Endothelial cell of umbilical vein (primary cell): Measurements from ENCODE around the gene SYNPR. TPM values are rescaled to one million over a fixed set of nuclear protein-coding genes. Genes with fewer than 3 reads are reported as not detected.

ENCODE experiments used
- BruUV-seq: library from RNA; stranded (reverse); fragments of 400-500 nt; replicated peaks from 2 replicates; lab custom pipeline; 2021; lab: Mats Ljungman, UMichigan
- CTCF ChIA-PET: fragments of 300-600, 350-600 bp; sonication (Branson Sonifier 250); formaldehyde crosslinking; loops from one replicate; lab custom pipeline; 2021; ENCODE audit warnings: antibody characterized with exemption, inconsistent platforms; lab: Charles Lee
- POLR2A ChIA-PET: fragments of 300-600, 350-600 bp; sonication (Branson Sonifier 250); formaldehyde crosslinking; loops from one replicate; lab custom pipeline; 2021; ENCODE audit warnings: antibody characterized with exemption, inconsistent platforms; lab: Charles Lee
- DNase-seq: peaks from one replicate; pipeline ENCODE4 v3.0.0-alpha.2; 2011; ENCODE audit warnings: low read depth, low spot score
- FAIRE-seq: peaks from 2 replicates; lab custom pipeline; 2011; peaks lifted over from hg19 to GRCh38; lab: Jason Lieb, UNC
- H2AFZ ChIP-seq: 2 replicates; pipeline ENCODE4 v1.6.0; 2012; ENCODE audit warnings: low read depth, low read length, control low read depth, inconsistent platforms
- H3K27ac ChIP-seq: 2 replicates; pipeline ENCODE4 v1.5.1; 2011; ENCODE audit warnings: low read depth, mild to moderate bottlenecking, control low read depth, low read length, moderate library complexity; ENCODE audit not compliant: insufficient read depth
- H3K27me3 ChIP-seq, 2 experiments: 2 replicates each; pipeline versions ENCODE4 v1.6.0 to v1.6.1; 2011; ENCODE audit warnings: low read length in 2 of 2, mixed read lengths in 1 of 2; ENCODE audit not compliant: control insufficient read depth in 2 of 2, insufficient read depth in 2 of 2
- H3K36me3 ChIP-seq, 2 experiments: 2 replicates in 1 of 2; 3 replicates in 1 of 2; pipeline ENCODE4 v1.5.1; 2011; ENCODE audit warnings: low read length in 2 of 2, mild to moderate bottlenecking in 1 of 2, moderate library complexity in 1 of 2; ENCODE audit not compliant: control insufficient read depth in 2 of 2, insufficient read depth in 2 of 2; ENCODE audit errors: extremely low read depth in 1 of 2
- H3K4me1 ChIP-seq: 3 replicates; pipeline ENCODE4 v1.5.1; 2011; ENCODE audit warnings: mild to moderate bottlenecking, low read length; ENCODE audit not compliant: control insufficient read depth, insufficient read depth; ENCODE audit errors: extremely low read depth
- H3K4me2 ChIP-seq: 2 replicates; pipeline ENCODE4 v1.6.1; 2011; ENCODE audit warnings: low read length, control low read depth, mixed read lengths; ENCODE audit not compliant: insufficient read depth
- H3K4me3 ChIP-seq, 3 experiments: fragments of 200-600 bp in 1 of 3; sonication (generic), shearing (Covaris generic) in 1 of 3; replicated peaks in 1 of 3; 2 replicates each; pipeline ENCODE4 v1.5.1; 2011 to 2016; ENCODE audit warnings: control low read depth in 3 of 3, low read length in 3 of 3, mild to moderate bottlenecking in 2 of 3, inconsistent platforms in 1 of 3, low read depth in 1 of 3, moderate library complexity in 1 of 3; ENCODE audit not compliant: insufficient read depth in 1 of 3
- H3K79me2 ChIP-seq: 2 replicates; pipeline ENCODE4 v1.6.0; 2012; ENCODE audit warnings: low read length, inconsistent platforms; ENCODE audit not compliant: control insufficient read depth, insufficient read depth
- H3K9ac ChIP-seq: replicated peaks from 2 replicates; pipeline ENCODE3; 2011; ENCODE audit warnings: low read length, control low read depth; ENCODE audit not compliant: insufficient read depth; ENCODE audit errors: extremely low read depth
- H3K9me1 ChIP-seq: replicated peaks from 3 replicates; pipeline ENCODE4 v1.6.0; 2011; ENCODE audit warnings: mild to moderate bottlenecking, low read length; ENCODE audit not compliant: control insufficient read depth, insufficient read depth; ENCODE audit errors: extremely low read depth
- H3K9me3 ChIP-seq: replicated peaks from 2 replicates; pipeline ENCODE4 v1.5.1; 2012; ENCODE audit warnings: low read length, inconsistent platforms; ENCODE audit not compliant: control insufficient read depth, insufficient read depth
- H4K20me1 ChIP-seq: replicated peaks from 2 replicates; pipeline ENCODE3; 2011; ENCODE audit warnings: mild to moderate bottlenecking, low read length; ENCODE audit not compliant: control insufficient read depth, insufficient read depth; ENCODE audit errors: extremely low read depth
- EZH2 ChIP-seq: IDR thresholded peaks from 2 replicates; pipeline ENCODE4 v1.6.1; 2012; ENCODE audit warnings: borderline replicate concordance, low read depth, mild to moderate bottlenecking, moderate library complexity, low read length, inconsistent platforms; ENCODE audit not compliant: severe bottlenecking
- FOS ChIP-seq: IDR thresholded peaks from 2 replicates; pipeline ENCODE4 v1.6.1; 2011; ENCODE audit warnings: mild to moderate bottlenecking, low read length, moderate library complexity, borderline replicate concordance; ENCODE audit not compliant: insufficient read depth
- GATA2 ChIP-seq: IDR thresholded peaks from 2 replicates; pipeline ENCODE4 v1.7.0; 2011; ENCODE audit warnings: low read depth, mild to moderate bottlenecking, moderate library complexity, mixed read lengths, low read length; ENCODE audit not compliant: insufficient read length, insufficient read depth
- JUN ChIP-seq: IDR thresholded peaks from 2 replicates; pipeline ENCODE4 v1.6.1; 2011; ENCODE audit warnings: borderline replicate concordance, low read depth; ENCODE audit not compliant: insufficient read length, insufficient read depth
- MYC ChIP-seq: IDR thresholded peaks from one replicate; pipeline ENCODE4 v1.6.1; 2011; ENCODE audit warnings: mild to moderate bottlenecking, low read depth, low read length
- POLR2A ChIP-seq: IDR thresholded peaks from 2 replicates; pipeline ENCODE4 v1.6.1; 2012; ENCODE audit warnings: low read depth, mild to moderate bottlenecking, control low read depth, low read length
- POLR2AphosphoS5 ChIP-seq: IDR thresholded peaks from 2 replicates; pipeline ENCODE4 v1.6.1; 2012; ENCODE audit warnings: low read depth, mild to moderate bottlenecking, control low read depth, low read length, moderate library complexity; ENCODE audit not compliant: insufficient read depth
- dilution Hi-C: fragments of 300-500 bp; cut with MboI; formaldehyde crosslinking; loops from one replicate; pipeline ENCODE4 v1.15.0; 2019; ENCODE audit warnings: low sequenced_read_pairs; ENCODE audit not compliant: extremely low pct_ligation_motif_present
- intact Hi-C: fragments of 100-400 bp; cut with micrococcal nuclease; formaldehyde crosslinking; loops from one replicate; pipeline ENCODE4 v1.10.0; 2022
- polyA plus RNA-seq, 4 experiments: library from polyadenylated mRNA; depleted of rRNA in 3 of 4; stranded (reverse) in 3 of 4; unstranded in 1 of 4; fragments of >200 nt; gene quantifications; 2 replicates each; pipeline versions ENCODE4 v1.2.1 to v1.2.3, GENCODE V29; 2011 to 2012; ENCODE audit warnings: missing spikeins in 1 of 4
- total RNA-seq: library from RNA; stranded (reverse); gene quantifications from 2 replicates; pipeline ENCODE4 v1.2.3, GENCODE V29; 2021
- TF ChIP-seq, protein P1 (sequence below): IDR thresholded peaks from 2 replicates; pipeline ENCODE4 v1.6.1; 2011; ENCODE audit not compliant: insufficient read depth, insufficient read length
- TF ChIP-seq, protein P2 (sequence below), 2 donors: IDR thresholded peaks; 1 replicate in 1 of 2; 2 replicates in 1 of 2; pipeline ENCODE4 v1.5.1; 2011; ENCODE audit warnings: low read length in 2 of 2, mild to moderate bottlenecking in 2 of 2, moderate library complexity in 2 of 2, control low read depth in 1 of 2, inconsistent platforms in 1 of 2, low read depth in 1 of 2; ENCODE audit not compliant: insufficient read depth in 1 of 2; ENCODE audit errors: extremely low read depth in 1 of 2

Gene SYNPR
- total and polyA plus RNA-seq, 2 donors (not counting 3 experiments of a cell fraction or from before 2014, with no cell fraction given) = not detected

DNA sequence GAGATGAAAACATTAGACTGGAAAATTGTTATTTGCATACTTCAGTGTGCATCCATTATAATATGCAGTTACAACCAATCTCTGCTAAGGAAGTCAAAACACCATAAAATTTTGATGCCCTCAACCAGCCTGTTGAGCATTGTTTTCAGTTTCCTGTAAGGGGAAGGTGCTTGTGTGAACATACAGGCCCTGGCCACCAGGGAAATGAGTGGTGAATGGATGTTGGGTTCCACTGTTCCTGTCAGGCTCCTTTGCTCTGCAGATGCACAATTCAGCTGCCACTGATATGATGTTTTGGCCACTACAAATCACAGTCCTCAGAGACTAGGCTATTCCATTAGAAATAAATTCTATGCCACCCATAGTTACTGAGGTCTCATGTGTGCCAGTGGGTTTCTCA is 184.6 kb downstream of the SYNPR start:
- no peaks in the 10 kb centered on the region for H3K9me3 ChIP-seq
- no peak overlapping the region for H3K27ac ChIP-seq
- dilution Hi-C loops (no loop called here), intact Hi-C loops (no loop called here)
- no peaks in the 10 kb centered on the region for H3K36me3 ChIP-seq
- BruUV-seq = no TSS peak
- ChIA-PET POLR2A (no interaction called here), CTCF (no interaction called here)
- H3K4me2 ChIP-seq = no peak overlapping the region
- H3K79me2 ChIP-seq = no peaks in the 10 kb centered on the region
- no peak overlapping the region for H3K4me3 ChIP-seq
- H3K4me1 ChIP-seq = no peaks in the 10 kb centered on the region
- H3K27me3 ChIP-seq = no peaks in the 10 kb centered on the region
- FAIRE-seq = no peak
- no peaks in the 10 kb centered on the region for H3K9me1 ChIP-seq
- no peak overlapping the region for H3K9ac ChIP-seq
- TF ChIP-seq GATA2 (no peak), EZH2 (no peak), FOS (no peak), POLR2A (no peak), JUN (no peak), POLR2AphosphoS5 (no peak), MYC (no peak)
- TF ChIP-seq, protein P1, sequence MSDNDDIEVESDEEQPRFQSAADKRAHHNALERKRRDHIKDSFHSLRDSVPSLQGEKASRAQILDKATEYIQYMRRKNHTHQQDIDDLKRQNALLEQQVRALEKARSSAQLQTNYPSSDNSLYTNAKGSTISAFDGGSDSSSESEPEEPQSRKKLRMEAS = no peak
- TF ChIP-seq, protein P2, sequence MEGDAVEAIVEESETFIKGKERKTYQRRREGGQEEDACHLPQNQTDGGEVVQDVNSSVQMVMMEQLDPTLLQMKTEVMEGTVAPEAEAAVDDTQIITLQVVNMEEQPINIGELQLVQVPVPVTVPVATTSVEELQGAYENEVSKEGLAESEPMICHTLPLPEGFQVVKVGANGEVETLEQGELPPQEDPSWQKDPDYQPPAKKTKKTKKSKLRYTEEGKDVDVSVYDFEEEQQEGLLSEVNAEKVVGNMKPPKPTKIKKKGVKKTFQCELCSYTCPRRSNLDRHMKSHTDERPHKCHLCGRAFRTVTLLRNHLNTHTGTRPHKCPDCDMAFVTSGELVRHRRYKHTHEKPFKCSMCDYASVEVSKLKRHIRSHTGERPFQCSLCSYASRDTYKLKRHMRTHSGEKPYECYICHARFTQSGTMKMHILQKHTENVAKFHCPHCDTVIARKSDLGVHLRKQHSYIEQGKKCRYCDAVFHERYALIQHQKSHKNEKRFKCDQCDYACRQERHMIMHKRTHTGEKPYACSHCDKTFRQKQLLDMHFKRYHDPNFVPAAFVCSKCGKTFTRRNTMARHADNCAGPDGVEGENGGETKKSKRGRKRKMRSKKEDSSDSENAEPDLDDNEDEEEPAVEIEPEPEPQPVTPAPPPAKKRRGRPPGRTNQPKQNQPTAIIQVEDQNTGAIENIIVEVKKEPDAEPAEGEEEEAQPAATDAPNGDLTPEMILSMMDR (IDR thresholded peaks at IDR 0.05; ENCODE audit: extremely low read depth in 1 of 2, insufficient read depth in 1 of 2, low read depth in 1 of 2, low read length in 2 of 2) = no peak
- H2AFZ ChIP-seq = no peak overlapping the region
- no peaks in the 10 kb centered on the region for H4K20me1 ChIP-seq
- DNase-seq = no peak
